Keratinocyte (primary cell): ENCODE data around the gene PRR19. TPM values are rescaled to one million over a fixed set of nuclear protein-coding genes. Genes with fewer than 3 reads are reported as not detected.

Source experiments
- DNase-seq: peaks from one replicate; pipeline ENCODE4 v3.0.0-alpha.2; 2011; ENCODE audit warnings: low read depth, missing footprints, low spot score
- FAIRE-seq: peaks from 2 replicates; lab custom pipeline; 2011; peaks lifted over from hg19 to GRCh38; lab: Jason Lieb, UNC
- H2AFZ ChIP-seq: 2 replicates; pipeline ENCODE4 v1.6.0; 2012; ENCODE audit warnings: low read length, control low read depth, inconsistent platforms; ENCODE audit not compliant: control insufficient read depth
- H3K27ac ChIP-seq: 2 replicates; pipeline ENCODE4 v1.5.1; 2011; ENCODE audit warnings: low read length; ENCODE audit not compliant: control insufficient read depth, insufficient read depth
- H3K27me3 ChIP-seq: 3 replicates; pipeline ENCODE4 v1.6.0; 2011; ENCODE audit warnings: low read length; ENCODE audit not compliant: control insufficient read depth, insufficient read depth; ENCODE audit errors: extremely low read depth
- H3K36me3 ChIP-seq, 2 experiments: 2 replicates in 1 of 2; 3 replicates in 1 of 2; pipeline ENCODE4 v1.5.1; 2011; ENCODE audit warnings: low read length in 2 of 2, mild to moderate bottlenecking in 1 of 2; ENCODE audit not compliant: control insufficient read depth in 2 of 2, insufficient read depth in 2 of 2; ENCODE audit errors: extremely low read depth in 1 of 2
- H3K4me1 ChIP-seq: 3 replicates; pipeline ENCODE4 v1.5.1; 2011; ENCODE audit warnings: low read length; ENCODE audit not compliant: control insufficient read depth, insufficient read depth; ENCODE audit errors: extremely low read depth
- H3K4me2 ChIP-seq: 3 replicates; pipeline ENCODE4 v1.6.0; 2011; ENCODE audit warnings: low read depth, low read length; ENCODE audit not compliant: control insufficient read depth, insufficient read depth; ENCODE audit errors: extremely low read depth
- H3K4me3 ChIP-seq, 3 experiments: fragments of 200-600 bp in 1 of 3; sonication (generic) in 1 of 3; 2 replicates in 2 of 3; 3 replicates in 1 of 3; pipeline ENCODE4 v1.5.1; 2011 to 2016; ENCODE audit warnings: low read length in 3 of 3, mild to moderate bottlenecking in 3 of 3, control low read depth in 2 of 3, inconsistent platforms in 1 of 3, low read depth in 1 of 3, mixed read lengths in 1 of 3, mixed run types in 1 of 3, moderate library complexity in 1 of 3; ENCODE audit not compliant: control insufficient read depth in 2 of 3, insufficient read depth in 2 of 3; ENCODE audit errors: extremely low read depth in 1 of 3
- H3K79me2 ChIP-seq: 2 replicates; pipeline ENCODE4 v1.6.0; 2012; ENCODE audit warnings: low read length; ENCODE audit not compliant: control insufficient read depth, insufficient read depth
- H3K9ac ChIP-seq: 3 replicates; pipeline ENCODE4 v1.6.0; 2011; ENCODE audit warnings: low read length; ENCODE audit not compliant: control insufficient read depth, insufficient read depth; ENCODE audit errors: extremely low read depth
- H3K9me1 ChIP-seq: 3 replicates; pipeline ENCODE4 v1.6.0; 2011; ENCODE audit warnings: low read length; ENCODE audit not compliant: control insufficient read depth, insufficient read depth; ENCODE audit errors: extremely low read depth
- H3K9me3 ChIP-seq: 2 replicates; pipeline ENCODE4 v1.5.1; 2012; ENCODE audit warnings: low read depth, low read length; ENCODE audit not compliant: control insufficient read depth
- H4K20me1 ChIP-seq: 3 replicates; pipeline ENCODE4 v1.6.0; 2011; ENCODE audit warnings: low read length; ENCODE audit not compliant: control insufficient read depth, insufficient read depth; ENCODE audit errors: extremely low read depth
- CTCF ChIP-seq, 3 experiments: IDR thresholded peaks in 1 of 3; conservative IDR thresholded peaks in 1 of 3; optimal IDR thresholded peaks in 1 of 3; 2 replicates in 2 of 3; 3 replicates in 1 of 3; pipeline versions ENCODE3 to v1.5.1; 2011; ENCODE audit warnings: low read length in 3 of 3, mild to moderate bottlenecking in 3 of 3, moderate library complexity in 2 of 3, control low read depth in 1 of 3, inconsistent platforms in 1 of 3; ENCODE audit not compliant: insufficient read depth in 2 of 3; ENCODE audit errors: extremely low read depth in 1 of 3
- EZH2 ChIP-seq: IDR thresholded peaks from one replicate; pipeline ENCODE4 v1.6.1; 2012; ENCODE audit warnings: inconsistent platforms, mild to moderate bottlenecking, low read length, moderate library complexity
- dilution Hi-C: fragments of 300-500 bp; cut with MboI; formaldehyde crosslinking; loops from one replicate; pipeline ENCODE4 v1.7.0; 2020; ENCODE audit warnings: low sequenced_read_pairs; ENCODE audit not compliant: extremely low pct_ligation_motif_present
- polyA plus RNA-seq, 5 experiments: library from polyadenylated mRNA; depleted of rRNA in 3 of 5; stranded (reverse) in 3 of 5; stranded (forward) in 1 of 5; unstranded in 1 of 5; fragments of >200 nt; gene quantifications; 1 replicate in 1 of 5; 2 replicates in 3 of 5; 3 replicates in 1 of 5; pipeline versions ENCODE4 v1.2.1 to v1.2.3, GENCODE V29; 2011 to 2012; ENCODE audit warnings: missing spikeins in 2 of 5, low read depth in 1 of 5, low replicate concordance in 1 of 5

Gene PRR19
- polyA plus RNA-seq, 1 donor (not counting 4 experiments of a cell fraction or from before 2014, with no cell fraction given): 0.25 TPM

GRCh38 chr19:42353341-42354015, 51.5 kb downstream of the PRR19 start:
- Histone ChIP-seq H3K9me3 (no peaks in the 10 kb centered on the region), H3K4me1 (no peaks in the 10 kb centered on the region), H4K20me1 (no peaks in the 10 kb centered on the region), H2AFZ (no peak overlapping the region), H3K79me2 (no peaks in the 10 kb centered on the region), H3K9ac (no peak overlapping the region), H3K9me1 (no peaks in the 10 kb centered on the region), H3K4me2 (no peak overlapping the region), H3K27me3 (no peaks in the 10 kb centered on the region), H3K27ac (no peak overlapping the region), H3K36me3 (peaks cover 0 to 4% of the 10 kb centered on the region in 2 experiments), H3K4me3 (no peak overlapping the region)
- dilution Hi-C loops: no loop called here
- no peak for FAIRE-seq
- no peak for DNase-seq
- TF ChIP-seq EZH2 (no peak), CTCF (optimal IDR thresholded peaks at IDR 0.05 in 1 of 3, IDR thresholded peaks at IDR 0.05 in 1 of 3, conservative IDR thresholded peaks at IDR 0.05 in 1 of 3; ENCODE audit: extremely low read depth in 1 of 3, insufficient read depth in 2 of 3, low read length in 3 of 3) (no peak)

- Histone ChIP-seq H3K79me2 (no peaks in the 10 kb centered on the region), H3K9me3 (no peaks in the 10 kb centered on the region), H3K9ac (no peak overlapping the region), H3K4me2 (no peak overlapping the region), H2AFZ (no peak overlapping the region), H3K27me3 (no peaks in the 10 kb centered on the region), H4K20me1 (no peaks in the 10 kb centered on the region), H3K4me1 (no peaks in the 10 kb centered on the region), H3K36me3 (peaks cover 0 to 4% of the 10 kb centered on the region in 2 experiments), H3K4me3 (no peak overlapping the region), H3K27ac (no peak overlapping the region), H3K9me1 (no peaks in the 10 kb centered on the region)
- no peak for FAIRE-seq
- TF ChIP-seq EZH2 (no peak), CTCF (optimal IDR thresholded peaks at IDR 0.05 in 1 of 3, IDR thresholded peaks at IDR 0.05 in 1 of 3, conservative IDR thresholded peaks at IDR 0.05 in 1 of 3; ENCODE audit: extremely low read depth in 1 of 3, insufficient read depth in 2 of 3, low read length in 3 of 3) (no peak)
- DNase-seq: no peak
- dilution Hi-C loops: no loop called here
Observed at GRCh38 chr19:42355896-42356295, 54.0 kb downstream of the PRR19 start.
